OCI-M1 (cell line): ENCODE measurements around the gene PSMC3.

Source experiments
- DNase-seq: peaks from one replicate; lab custom pipeline; 2025; lab: John Stamatoyannopoulos, UW

PSMC3 gene

DNA sequence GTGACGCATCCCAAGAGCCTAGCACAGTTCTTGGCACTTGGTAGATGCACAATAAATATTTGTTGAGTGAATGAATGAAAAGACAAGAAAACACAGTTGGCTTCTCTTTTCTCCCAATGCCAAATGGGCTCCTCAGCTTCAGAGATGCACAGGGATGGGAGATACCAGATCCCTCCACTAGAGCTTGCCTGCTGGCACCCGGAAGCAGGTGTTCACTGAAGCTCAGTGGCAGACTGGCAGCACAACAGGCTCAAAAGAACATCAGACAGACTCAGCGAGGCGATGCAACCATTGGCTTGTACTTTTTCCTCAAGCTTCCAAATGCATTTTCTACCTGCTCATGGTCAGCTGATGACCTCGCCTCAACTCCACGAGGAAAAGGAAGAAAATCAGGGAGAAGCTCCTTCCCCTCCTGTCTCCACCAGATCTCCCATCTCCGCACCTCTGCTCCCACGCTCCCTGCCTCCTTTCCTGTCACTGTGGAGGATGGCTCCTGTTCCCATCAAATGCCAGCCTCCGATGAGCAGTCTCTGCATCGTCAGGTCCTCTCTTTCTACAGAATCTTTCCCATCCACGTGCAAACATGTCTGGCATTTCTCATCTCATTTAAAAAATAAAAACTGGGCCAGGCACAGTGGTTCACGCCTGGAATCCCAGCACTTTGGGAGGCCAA lies 16.9 kb upstream of the PSMC3 start:
- DNase-seq: no peak

DNA sequence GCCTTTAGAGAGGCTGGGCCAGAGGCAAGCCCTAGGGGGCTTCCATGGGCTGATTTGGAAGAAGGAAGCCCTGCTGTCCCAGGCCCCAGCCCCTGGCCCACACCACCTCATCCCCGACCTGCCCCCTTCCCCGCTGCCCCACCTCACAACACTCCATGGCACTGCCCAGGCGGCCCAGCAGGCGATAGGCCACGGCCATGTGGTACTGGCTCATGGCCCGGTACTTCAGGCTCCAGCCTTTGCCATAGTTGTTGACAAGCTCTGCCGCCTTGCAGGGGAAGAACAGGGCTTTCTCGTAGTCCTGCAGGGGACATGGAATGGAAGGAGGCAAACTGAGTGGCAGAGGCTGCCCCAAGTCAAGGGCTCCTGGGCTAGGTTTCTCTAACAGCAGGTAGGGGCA lies 16.3 kb upstream of the PSMC3 start:
- no peak for DNase-seq

DNA sequence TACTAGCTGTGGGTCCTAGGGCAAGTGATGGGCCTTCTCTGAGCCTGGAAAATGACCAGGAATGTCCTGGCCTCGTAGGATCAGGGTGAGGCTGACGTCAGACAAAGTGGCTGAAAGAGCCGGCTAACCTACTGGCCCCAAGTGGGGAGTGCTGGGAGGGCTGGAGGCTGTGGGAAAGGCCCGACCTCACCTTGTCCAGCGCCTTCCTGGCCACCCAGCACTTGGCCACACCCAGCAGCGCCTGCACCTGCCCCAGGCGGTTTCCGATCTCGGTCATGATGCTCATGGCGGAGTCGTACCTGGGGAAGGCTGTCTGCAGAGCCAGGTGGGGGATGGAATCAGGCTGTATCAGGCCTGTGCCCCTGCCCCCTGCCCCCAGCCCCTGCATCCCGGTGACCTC lies 15.2 kb upstream of the PSMC3 start:
- no peak for DNase-seq

DNA sequence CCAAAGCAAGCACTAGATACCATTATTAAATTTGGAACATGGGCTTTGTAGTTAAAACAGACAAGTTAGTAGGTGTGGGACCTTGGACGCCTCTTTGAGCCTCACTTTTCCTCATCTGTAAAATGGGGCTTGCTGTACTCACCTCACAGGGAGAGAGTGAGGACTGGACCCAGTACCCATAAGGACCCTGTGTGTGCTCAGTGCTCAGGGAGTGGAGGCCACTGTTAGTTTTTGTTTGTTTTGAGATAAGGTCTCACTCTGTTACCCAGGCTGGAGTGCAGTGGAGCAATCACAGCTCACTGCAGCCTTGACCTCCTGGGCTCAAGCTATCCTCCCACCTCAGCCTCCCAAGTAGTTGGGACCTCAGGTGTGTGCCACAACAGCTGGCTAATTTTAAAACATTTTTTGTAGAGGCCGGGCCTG lies 13.8 kb upstream of the PSMC3 start:
- no peak for DNase-seq

DNA sequence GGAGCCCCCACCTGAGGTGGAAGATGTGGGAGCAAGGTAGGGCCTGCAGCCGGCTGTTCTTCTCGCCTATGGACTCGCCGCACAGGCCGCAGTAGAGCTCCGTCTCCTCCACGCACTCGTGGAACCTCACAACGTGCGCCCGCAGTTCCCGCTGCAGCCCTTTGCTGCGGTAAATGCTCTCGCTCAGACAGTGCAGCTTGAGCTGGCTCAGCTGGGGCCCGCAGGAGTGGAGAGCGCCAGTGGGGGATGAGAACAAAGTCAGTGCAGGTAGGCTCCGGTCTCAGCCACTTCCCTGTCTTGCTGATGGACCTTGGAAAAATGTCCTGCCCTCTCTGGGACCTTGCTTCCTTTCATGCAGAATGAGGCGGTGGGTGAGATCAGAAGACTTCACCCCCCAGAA lies 12.5 kb upstream of the PSMC3 start:
- no peak for DNase-seq

DNA sequence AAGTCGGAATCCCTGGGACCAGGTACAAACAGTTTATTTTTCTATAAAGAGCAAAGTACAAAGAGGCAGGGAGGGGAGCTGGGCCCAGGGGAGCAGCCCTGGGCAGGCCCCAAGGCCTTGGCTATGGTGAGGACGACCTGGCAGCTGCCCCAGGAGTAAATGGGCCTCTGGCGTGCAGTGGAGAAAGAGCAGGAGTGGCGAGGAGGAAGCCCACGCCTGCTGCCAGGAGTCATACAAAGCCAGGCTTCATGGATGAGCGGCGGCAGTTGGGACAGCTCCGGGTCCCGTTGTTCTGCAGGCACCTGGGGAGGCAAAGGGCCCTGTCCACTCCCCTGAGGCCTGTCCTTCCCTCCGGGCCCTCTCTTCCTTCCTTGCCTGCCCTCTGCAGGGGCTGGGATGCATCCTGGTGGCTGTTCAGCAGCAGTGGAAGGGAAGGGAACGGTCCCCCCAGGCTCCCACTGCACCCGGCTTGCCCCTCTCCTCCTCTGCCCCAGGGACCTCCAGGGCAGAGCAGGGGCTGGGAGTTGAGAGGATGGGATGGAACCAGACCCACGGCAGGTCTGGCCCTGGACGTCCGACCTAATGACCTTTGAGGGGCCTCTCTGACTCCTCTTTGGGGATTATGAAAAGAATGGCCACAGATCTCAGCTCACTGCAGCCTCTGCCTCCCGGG lies 11.6 kb upstream of the PSMC3 start:
- no peak for DNase-seq

DNA sequence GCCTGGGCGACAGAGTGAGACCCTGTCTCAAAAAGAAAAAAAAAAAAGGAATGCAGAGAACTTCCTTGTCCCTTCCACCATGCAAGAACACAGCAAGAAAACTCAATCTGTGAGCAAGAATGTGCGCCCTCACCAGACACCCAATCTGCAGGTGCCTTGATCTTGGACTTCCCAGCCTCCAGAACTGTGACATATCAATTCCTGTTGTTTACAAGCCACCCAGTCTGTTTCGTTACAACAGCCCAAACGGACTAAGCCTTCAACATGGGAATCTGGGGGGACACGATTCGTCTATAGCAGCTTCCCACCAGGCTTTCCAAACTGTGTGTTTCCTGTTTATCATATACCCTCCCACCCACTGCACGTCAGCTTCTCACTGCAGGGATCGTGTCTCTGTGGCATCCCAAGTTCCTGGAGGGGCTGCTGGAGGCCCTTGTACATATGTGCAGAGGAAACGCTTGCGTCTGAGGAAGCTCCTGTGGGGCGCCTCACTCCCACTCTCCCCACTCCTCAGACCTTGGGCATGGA lies 11.0 kb upstream of the PSMC3 start:
- no peak for DNase-seq

DNA sequence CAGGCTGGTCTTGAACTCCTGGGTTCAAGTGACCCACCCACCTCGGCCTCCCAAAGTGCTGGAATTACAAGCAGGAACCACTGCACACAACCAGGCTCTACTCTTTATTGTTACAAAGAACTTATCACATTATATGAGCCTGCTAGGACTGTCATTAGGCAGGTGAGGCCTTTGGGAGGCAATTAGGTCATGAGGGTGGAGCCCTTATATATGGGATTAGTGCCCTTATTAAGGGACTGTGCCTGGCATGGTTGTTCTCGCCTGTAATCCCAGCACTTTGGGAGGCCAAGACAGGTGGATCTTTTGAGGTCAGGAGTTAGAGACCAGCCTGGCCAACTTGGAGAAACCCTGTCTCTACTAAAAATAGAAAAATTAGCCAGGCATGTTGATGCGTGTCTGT lies 10.5 kb upstream of the PSMC3 start:
- DNase-seq: no peak

DNA sequence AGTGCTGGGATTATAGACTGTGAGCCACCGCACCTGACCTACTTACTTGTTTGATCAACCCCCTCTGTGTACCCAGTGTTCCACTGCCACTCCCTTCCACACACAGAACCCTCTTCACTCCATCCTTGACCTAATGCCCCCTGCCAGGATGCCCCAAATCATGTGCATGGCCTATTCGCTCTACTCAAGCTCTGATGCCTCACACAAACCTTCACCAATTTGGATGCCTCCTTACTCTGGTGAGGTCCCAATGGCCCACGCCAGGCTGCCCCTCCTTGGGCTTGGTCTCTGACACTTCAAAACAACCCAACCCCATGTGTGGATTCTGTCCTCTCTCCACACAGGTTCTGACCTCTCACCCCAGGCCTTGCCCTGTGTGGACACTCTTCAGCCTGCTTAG lies 9.4 kb upstream of the PSMC3 start:
- no peak for DNase-seq

DNA sequence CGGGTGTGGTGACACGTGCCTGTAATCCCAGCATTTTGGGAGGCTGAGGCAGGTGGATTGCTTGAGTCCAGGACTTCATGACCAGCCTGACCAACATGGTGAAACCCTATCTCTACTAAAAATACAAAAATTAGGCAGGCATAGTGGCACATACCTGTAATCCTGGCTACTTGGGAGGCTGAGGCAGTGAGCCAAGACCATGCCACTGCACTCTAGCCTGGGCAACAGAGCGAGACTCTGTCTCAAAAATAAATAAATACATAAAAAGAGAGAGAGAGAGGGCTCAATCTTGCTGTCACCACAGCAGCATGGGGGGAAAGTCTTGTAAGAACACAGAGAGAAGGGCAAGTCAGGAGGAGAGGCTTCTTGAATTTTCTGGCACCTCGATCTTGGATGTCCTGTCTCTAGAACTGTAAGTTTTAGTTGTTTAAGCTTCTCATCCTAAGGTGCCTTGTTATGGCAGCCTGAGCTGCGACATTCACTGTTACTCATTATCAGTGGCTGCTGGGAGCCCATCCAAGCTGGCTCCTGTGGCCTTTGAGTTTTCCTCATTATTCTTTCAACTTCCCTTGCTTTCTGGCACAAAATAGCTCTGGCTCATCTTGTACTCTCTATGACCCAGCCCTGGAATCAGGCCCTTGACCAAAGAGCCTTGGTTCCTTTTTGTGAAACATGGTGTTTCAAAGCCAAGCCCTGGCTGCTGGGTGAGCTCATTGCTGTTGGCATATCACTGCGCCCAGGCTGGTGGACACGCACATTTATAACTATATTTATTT lies 8.0 kb upstream of the PSMC3 start:
- no peak for DNase-seq

DNA sequence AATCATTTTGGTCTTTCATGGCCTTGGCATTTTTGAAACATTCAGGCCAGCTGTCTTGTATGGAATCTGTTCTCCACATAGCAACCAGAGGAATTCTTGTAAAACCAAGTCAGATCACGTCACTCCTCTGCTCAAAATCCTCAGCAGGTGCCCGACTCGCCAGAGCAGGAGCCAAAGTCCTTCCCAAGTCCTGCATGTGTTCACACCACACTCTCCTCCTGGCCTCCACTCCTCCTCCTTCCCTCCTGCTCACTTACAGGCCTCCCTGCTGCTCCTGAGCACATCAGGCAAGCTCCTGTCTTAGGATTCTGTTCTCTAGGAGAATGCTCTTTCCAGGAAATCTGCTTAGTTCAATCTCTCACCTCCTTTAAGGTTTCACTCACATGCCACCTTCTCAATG lies 6.9 kb upstream of the PSMC3 start:
- no peak for DNase-seq

DNA sequence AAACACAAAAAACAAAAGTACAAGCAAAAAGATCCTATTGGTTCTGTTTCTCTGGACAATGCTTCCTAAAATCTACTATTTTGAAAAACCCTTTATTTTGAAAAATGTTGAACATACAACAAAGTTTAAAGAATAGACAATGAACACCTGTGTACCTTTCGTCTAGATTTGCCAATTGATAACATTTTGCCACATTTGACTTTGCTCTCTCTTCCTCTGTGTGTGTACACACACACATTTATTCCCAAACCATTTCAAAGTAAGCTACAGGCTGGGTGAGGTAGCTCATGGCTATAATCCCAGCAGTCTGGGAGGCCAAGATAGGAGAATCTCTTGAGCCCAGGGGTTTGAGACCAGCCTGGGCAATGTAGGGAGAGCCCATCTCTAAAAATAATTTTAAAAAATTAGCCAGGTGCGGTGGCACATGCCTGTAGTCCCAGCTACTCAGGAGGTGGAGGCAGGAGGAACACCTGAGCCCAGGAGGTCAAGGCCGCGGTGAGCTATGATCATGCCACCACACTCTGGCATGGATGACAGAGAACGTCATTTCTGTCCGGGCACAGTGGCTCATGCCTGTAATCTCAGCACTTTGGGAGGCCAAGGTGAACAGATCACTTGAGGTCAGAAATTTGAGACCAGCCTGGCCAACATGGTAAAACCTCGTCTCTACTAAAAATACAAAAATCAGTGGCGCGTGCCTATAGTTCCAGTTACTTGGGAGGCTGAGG lies 5.3 kb upstream of the PSMC3 start:
- no peak for DNase-seq

DNA sequence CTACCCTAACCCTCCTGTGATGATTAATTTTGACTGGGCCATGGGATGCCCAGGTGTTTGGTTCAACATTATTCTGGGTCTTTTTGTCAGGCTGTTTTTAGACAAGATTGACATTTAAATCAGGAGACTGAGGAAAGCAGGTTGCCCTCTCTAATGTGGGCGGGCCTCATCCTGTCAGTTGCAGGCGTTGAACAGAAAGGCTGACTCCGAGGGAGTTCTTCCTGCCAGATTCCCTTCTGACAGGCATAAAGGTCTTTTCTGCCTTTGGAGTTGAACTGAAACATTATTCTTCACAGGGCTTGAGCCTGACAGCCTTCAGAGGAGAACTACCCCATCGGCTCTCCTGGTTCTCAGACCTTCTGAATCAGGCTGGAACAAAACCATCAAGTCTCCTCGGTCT lies 4.3 kb upstream of the PSMC3 start:
- DNase-seq: no peak

DNA sequence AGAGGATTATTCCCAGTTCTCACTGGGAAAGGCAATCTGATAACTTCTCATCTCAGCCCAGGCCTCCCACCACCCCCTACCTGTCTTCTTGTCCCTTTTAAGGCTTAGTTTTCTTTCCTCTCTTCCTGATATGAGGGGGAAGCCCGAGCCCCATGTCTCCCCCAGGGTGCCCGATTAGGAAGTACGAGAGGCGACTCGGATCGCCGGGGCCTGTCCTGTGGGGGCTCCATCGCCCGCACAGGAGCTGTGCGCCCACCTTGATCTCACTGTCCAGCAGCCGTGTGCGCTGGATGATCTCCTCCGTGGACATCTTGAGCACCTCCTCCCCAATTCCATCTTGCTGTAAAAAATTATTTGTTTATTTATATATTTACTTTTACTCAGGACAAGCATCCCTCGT lies 628 bp downstream of the PSMC3 start:
- DNase-seq: no peak

DNA sequence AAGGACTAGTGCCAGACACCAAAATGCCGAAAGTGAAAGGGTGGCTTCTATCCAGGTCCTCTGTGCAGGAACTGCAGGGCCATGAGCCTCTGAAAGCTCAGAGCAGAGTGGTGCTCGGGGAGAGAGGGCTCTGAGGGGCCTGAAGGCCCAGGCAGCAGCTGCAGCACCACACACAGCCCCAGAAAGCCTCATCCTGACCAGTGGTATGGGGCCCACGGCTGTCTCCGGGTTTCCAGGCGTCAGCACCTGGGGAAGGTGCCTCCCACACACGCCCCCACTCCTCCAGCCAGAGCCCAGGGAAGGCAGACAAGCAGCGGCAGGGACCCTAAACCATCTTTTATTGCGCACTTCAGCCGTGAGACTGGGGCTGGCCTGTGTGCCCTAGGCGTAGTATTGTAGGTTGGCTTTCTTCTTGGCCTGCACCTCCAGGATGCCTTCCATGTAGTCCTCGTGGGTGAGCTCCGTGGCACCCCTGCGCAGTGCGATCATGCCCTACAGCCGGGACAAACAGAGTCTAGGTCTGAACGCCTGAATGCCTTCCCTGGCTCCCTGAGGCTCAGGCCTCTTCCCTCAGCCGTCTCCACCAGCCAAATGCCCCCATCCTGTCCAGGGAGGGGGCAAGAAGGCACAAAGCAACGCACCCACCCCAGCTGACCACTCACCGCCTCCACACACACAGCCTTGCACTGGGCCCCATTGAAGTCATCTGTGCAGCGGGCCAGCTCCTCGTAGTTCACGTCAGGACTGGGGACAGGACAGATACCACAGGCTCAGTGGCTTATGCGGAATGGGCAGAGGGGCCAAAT lies 7.6 kb downstream of the PSMC3 start:
- no peak for DNase-seq

DNA sequence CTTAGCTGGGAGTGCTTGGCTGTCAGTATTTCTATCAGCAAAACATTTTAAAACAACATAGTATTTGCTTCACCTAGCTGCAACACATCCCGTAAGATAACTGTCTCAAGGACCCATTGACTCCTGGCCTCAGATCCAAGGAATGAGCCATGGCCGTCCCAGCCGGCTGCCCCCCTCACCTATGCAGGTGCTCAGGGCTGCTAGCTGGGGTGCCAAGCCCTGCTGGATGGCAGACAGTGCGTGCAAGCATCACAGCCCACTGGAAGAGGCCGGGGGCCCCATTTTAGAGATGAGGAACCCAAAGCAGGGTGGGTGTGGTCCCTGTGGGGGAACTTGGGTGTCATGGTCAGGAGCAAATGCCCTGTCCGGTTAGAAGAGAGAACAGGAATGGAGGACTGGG lies 8.5 kb downstream of the PSMC3 start:
- DNase-seq: no peak

DNA sequence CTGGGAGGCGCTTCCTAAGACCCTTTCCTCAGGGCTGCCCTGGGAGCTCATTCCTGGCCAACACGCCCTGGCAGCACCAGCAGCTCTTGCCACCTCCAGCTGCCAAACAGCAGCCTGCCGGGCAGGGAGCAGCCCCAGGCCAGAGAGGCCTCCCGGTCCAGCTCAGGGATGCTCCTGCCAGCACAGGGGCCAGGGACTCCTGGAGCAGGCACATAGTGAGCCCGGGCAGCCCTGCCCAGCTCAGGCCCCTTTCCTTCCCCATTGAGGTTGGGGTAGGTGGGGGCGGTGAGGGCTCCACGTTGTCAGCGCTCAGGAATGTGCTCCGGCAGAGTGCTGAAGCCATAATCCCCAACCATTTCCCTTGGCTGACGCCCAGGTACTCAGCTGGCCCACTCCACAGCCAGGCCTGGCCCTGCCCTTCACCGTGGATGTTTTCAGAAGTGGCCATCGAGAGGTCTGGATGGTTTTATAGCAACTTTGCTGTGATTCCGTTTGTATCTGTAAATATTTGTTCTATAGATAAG lies 10.2 kb downstream of the PSMC3 start:
- DNase-seq: no peak

DNA sequence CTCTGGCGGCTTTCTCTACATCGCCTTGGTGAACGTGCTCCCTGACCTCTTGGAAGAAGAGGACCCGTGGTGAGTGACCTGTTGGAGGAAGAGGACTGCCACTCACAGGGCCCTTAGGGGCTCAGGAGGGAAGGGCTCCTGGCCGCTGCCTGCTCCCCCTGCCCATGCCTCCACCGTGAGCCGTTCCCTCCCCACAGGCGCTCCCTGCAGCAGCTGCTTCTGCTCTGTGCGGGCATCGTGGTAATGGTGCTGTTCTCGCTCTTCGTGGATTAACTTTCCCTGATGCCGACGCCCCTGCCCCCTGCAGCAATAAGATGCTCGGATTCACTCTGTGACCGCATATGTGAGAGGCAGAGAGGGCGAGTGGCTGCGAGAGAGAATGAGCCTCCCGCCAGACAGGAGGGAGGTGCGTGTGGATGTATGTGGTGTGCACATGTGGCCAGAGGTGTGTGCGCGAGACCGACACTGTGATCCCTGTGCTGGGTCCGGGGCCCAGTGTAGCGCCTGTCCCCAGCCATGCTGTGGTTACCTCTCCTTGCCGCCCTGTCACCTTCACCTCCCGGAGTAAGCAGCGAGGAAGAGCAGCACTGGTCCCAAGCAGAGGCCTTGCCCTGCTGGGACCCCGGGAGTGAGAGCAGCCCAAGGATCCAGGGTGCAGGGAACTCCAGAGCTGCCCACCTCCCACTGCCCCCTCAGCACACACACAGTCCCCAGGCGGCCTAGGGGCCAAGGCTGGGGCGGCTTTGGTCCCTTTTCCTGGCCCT lies 11.0 kb downstream of the PSMC3 start:
- DNase-seq: no peak

DNA sequence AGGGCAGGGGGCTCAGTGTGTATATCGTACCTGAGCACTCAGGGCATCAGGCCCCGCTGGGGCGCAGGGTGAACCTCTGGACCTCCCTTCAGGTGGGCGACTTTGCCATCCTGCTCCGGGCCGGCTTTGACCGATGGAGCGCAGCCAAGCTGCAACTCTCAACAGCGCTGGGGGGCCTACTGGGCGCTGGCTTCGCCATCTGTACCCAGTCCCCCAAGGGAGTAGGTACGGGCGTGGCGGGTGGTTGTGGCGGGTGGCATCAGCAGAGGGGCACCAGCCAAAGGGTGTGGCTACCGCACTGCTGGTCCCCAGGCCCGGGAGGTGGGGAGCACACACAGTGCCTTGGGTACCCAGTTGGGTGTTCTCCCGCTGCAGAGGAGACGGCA lies 11.6 kb downstream of the PSMC3 start:
- no peak for DNase-seq

DNA sequence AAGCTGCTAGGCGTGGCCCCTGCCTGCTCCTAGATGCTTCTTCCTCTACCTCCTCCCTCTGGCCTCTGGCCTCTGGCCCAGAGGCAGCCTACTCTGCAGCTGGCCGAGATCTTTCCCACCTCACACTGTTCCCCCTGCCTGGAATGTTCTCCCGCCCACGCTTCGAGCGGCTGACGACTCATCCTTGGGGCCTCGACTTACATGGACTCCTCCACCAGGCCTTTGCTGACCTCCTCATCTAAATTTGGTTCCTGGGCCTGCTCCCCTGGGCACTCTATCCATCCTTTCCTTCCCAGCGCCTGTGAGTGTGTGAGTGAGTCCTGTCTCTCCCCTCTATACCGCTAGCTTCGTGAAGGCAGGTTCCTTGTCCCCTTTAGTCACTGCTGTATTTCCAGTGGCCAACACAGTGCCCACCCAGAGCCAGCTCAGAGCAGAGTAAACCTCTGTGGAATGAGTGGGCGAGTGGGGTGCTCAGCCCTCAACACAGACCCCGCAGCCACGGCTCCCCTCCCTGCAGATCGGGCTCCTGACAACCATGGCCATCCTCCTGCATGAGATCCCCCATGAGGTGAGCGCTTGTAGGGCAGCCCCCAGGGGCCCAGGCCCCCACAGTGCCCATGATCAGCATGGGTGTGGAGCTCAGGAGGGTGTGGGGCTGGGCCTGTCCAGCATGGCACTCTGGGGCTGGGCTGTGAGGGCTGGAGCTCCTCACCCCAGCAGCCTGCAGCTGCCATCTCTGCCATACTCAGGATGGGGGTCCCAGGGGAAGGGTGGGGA lies 12.1 kb downstream of the PSMC3 start:
- DNase-seq: no peak
